IMR-90 (cell line): ENCODE data around the gene GRM4. TPM values are rescaled to one million over a fixed set of nuclear protein-coding genes. Genes with fewer than 3 reads are reported as not detected.

Experiments
- ATAC-seq: fragments of 200-7000 bp; cut with Tn5 transposase; 2 replicates; pipeline ENCODE4 v1.9.1; 2020; ENCODE audit warnings: low read depth, mild to moderate bottlenecking, moderate library complexity
- BruUV-seq: library from RNA; stranded (reverse); fragments of 400-500 nt; replicated peaks from 2 replicates; lab custom pipeline; 2021; lab: Mats Ljungman, UMichigan
- CTCF ChIA-PET: fragments of 300-600 bp; formaldehyde crosslinking; extraction: SDS; loops from one replicate; lab custom pipeline; 2021; ENCODE audit warnings: antibody characterized with exemption; lab: Yijun Ruan, JAX
- POLR2A ChIA-PET: fragments of 300-600 bp; sonication (Branson Sonifier 250); formaldehyde crosslinking; loops from one replicate; lab custom pipeline; 2022; ENCODE audit warnings: antibody characterized with exemption; ENCODE audit not compliant: unreplicated experiment; lab: Charles Lee
- DNase-seq: peaks from one replicate; pipeline ENCODE4 v3.0.0; 2013
- H2AFZ ChIP-seq: replicated peaks from 2 replicates; pipeline ENCODE3; 2013; ENCODE audit warnings: low read length, mild to moderate bottlenecking; ENCODE audit not compliant: poor library complexity
- H2AK5ac ChIP-seq: 2 replicates; pipeline ENCODE4 v1.6.1; 2013; ENCODE audit warnings: low read depth, low read length, inconsistent platforms
- H2AK9ac ChIP-seq: replicated peaks from 2 replicates; pipeline ENCODE3; 2013; ENCODE audit warnings: mild to moderate bottlenecking, low read depth, low read length, moderate library complexity; ENCODE audit not compliant: poor library complexity
- H2BK120ac ChIP-seq: 2 replicates; pipeline ENCODE4 v1.6.1; 2013; ENCODE audit warnings: low read depth, low read length, inconsistent platforms
- H2BK15ac ChIP-seq: 3 replicates; pipeline ENCODE4 v1.6.1; 2013; ENCODE audit warnings: low read depth, low read length, inconsistent platforms
- H2BK20ac ChIP-seq: 2 replicates; pipeline ENCODE4 v1.6.1; 2013; ENCODE audit warnings: low read depth, mild to moderate bottlenecking, inconsistent platforms, low read length, moderate library complexity
- H2BK5ac ChIP-seq: 2 replicates; pipeline ENCODE4 v1.6.1; 2013; ENCODE audit warnings: mild to moderate bottlenecking, low read depth, low read length, inconsistent platforms; ENCODE audit not compliant: poor library complexity, severe bottlenecking
- H3K14ac ChIP-seq: replicated peaks from 2 replicates; pipeline ENCODE4 v1.6.1; 2013; ENCODE audit warnings: low read depth, low read length, inconsistent platforms
- H3K18ac ChIP-seq: 2 replicates; pipeline ENCODE4 v1.6.1; 2013; ENCODE audit warnings: low read depth, low read length, control low read depth
- H3K23ac ChIP-seq: 2 replicates; pipeline ENCODE4 v1.6.1; 2013; ENCODE audit warnings: low read depth, low read length, inconsistent platforms
- H3K27ac ChIP-seq: 2 replicates; pipeline ENCODE4 v1.5.1; 2013; ENCODE audit warnings: mild to moderate bottlenecking, control low read depth, low read length; ENCODE audit not compliant: insufficient read depth
- H3K27me3 ChIP-seq: 2 replicates; pipeline ENCODE4 v1.6.1; 2013; ENCODE audit warnings: low read length; ENCODE audit not compliant: control insufficient read depth, insufficient read depth
- H3K36me3 ChIP-seq: 2 replicates; pipeline ENCODE4 v1.6.1; 2013; ENCODE audit warnings: low read length, mixed read lengths; ENCODE audit not compliant: control insufficient read depth, insufficient read depth
- H3K4ac ChIP-seq: 2 replicates; pipeline ENCODE4 v1.6.1; 2013; ENCODE audit warnings: low read depth, low read length, inconsistent platforms
- H3K4me1 ChIP-seq: 2 replicates; pipeline ENCODE4 v1.6.1; 2013; ENCODE audit warnings: low read length, mixed read lengths; ENCODE audit not compliant: control insufficient read depth, insufficient read depth
- H3K4me2 ChIP-seq: 2 replicates; pipeline ENCODE4 v1.6.1; 2013; ENCODE audit warnings: low read depth, mild to moderate bottlenecking, control low read depth, low read length, moderate library complexity
- H3K4me3 ChIP-seq: 2 replicates; pipeline ENCODE4 v1.5.1; 2013; ENCODE audit warnings: low read depth, mild to moderate bottlenecking, control low read depth, low read length, moderate library complexity; ENCODE audit not compliant: insufficient read depth
- H3K56ac ChIP-seq: 2 replicates; pipeline ENCODE4 v1.6.1; 2013; ENCODE audit warnings: low read length, inconsistent platforms; ENCODE audit not compliant: insufficient read depth; ENCODE audit errors: extremely low read depth
- H3K79me1 ChIP-seq, 2 experiments: 2 replicates each; pipeline ENCODE4 v1.6.1; 2013; ENCODE audit warnings: low read length in 2 of 2, inconsistent platforms in 1 of 2, low read depth in 1 of 2
- H3K9ac ChIP-seq: 2 replicates; pipeline ENCODE4 v1.6.1; 2013; ENCODE audit warnings: low read depth, low read length, control low read depth
- H3K9me1 ChIP-seq: 2 replicates; pipeline ENCODE4 v1.6.1; 2013; ENCODE audit warnings: low read length, inconsistent platforms; ENCODE audit not compliant: insufficient read depth
- H3K9me3 ChIP-seq: 2 replicates; pipeline ENCODE4 v1.6.1; 2013; ENCODE audit warnings: low read length; ENCODE audit not compliant: control insufficient read depth, insufficient read depth
- H4K20me1 ChIP-seq: 2 replicates; pipeline ENCODE4 v1.6.1; 2013; ENCODE audit warnings: low read length, inconsistent platforms; ENCODE audit not compliant: insufficient read depth
- H4K5ac ChIP-seq: 2 replicates; pipeline ENCODE4 v1.6.1; 2013; ENCODE audit warnings: mild to moderate bottlenecking, low read depth, low read length, control low read depth
- H4K8ac ChIP-seq, 2 experiments: 2 replicates each; pipeline ENCODE4 v1.6.1; 2013; ENCODE audit warnings: low read depth in 2 of 2, low read length in 2 of 2, control low read depth in 1 of 2, inconsistent platforms in 1 of 2
- H4K91ac ChIP-seq: 2 replicates; pipeline ENCODE4 v1.6.1; 2013; ENCODE audit warnings: low read depth, low read length, inconsistent platforms; ENCODE audit not compliant: insufficient read depth
- BHLHE40 ChIP-seq: fragments of 150-350 bp; IDR thresholded peaks from 2 replicates; pipeline ENCODE4 v1.6.1; 2016; ENCODE audit warnings: mild to moderate bottlenecking, low read depth, low read length
- CEBPB ChIP-seq: IDR thresholded peaks from 2 replicates; pipeline ENCODE4 v1.6.1; 2012; ENCODE audit warnings: low read depth, low read length, improper control_type of control experiment
- CHD1 ChIP-seq: IDR thresholded peaks from 2 replicates; pipeline ENCODE4 v1.6.1; 2012; ENCODE audit warnings: low read depth, low read length, improper control_type of control experiment
- FOS ChIP-seq: fragments of 150-350 bp; IDR thresholded peaks from 2 replicates; pipeline ENCODE4 v1.6.1; 2016; ENCODE audit warnings: low read depth, low read length
- MAFK ChIP-seq: IDR thresholded peaks from 2 replicates; pipeline ENCODE4 v1.6.1; 2012; ENCODE audit warnings: low read depth, low read length, improper control_type of control experiment
- MAZ ChIP-seq: IDR thresholded peaks from 2 replicates; pipeline ENCODE4 v1.6.1; 2012; ENCODE audit warnings: low read depth, mild to moderate bottlenecking, low read length, improper control_type of control experiment, moderate library complexity, borderline replicate concordance
- MXI1 ChIP-seq: IDR thresholded peaks from 2 replicates; pipeline ENCODE4 v1.6.1; 2012; ENCODE audit warnings: low read depth, mild to moderate bottlenecking, low read length, moderate library complexity, borderline replicate concordance
- NFE2L2 ChIP-seq: fragments of 150-350 bp; IDR thresholded peaks from 2 replicates; pipeline ENCODE4 v1.6.1; 2016; ENCODE audit warnings: low read depth, mild to moderate bottlenecking, low read length
- POLR2A ChIP-seq: IDR thresholded peaks from 2 replicates; pipeline ENCODE4 v1.6.1; 2012; ENCODE audit warnings: mild to moderate bottlenecking, low read depth, low read length
- RAD21 ChIP-seq: IDR thresholded peaks from 2 replicates; pipeline ENCODE4 v1.6.1; 2012; ENCODE audit warnings: low read length, improper control_type of control experiment
- RCOR1 ChIP-seq: IDR thresholded peaks from 2 replicates; pipeline ENCODE4 v1.6.1; 2012; ENCODE audit warnings: mild to moderate bottlenecking, low read length, improper control_type of control experiment; ENCODE audit not compliant: insufficient replicate concordance
- RFX5 ChIP-seq: IDR thresholded peaks from 2 replicates; pipeline ENCODE4 v1.8.0; 2012; ENCODE audit warnings: low read depth, mild to moderate bottlenecking, low read length, moderate library complexity
- SMC3 ChIP-seq: fragments of 150-350 bp; IDR thresholded peaks from 2 replicates; pipeline ENCODE4 v1.6.1; 2016; ENCODE audit warnings: low read depth, mild to moderate bottlenecking, antibody characterized with exemption, low read length, moderate library complexity
- USF2 ChIP-seq: fragments of 150-350 bp; IDR thresholded peaks from 2 replicates; pipeline ENCODE4 v1.6.1; 2017; ENCODE audit warnings: mild to moderate bottlenecking, antibody characterized with exemption, low read length, low read depth
- WGBS, 2 experiments: methylation state at CpG; one replicate each; pipeline versions ENCODE4 v1.1.5 to v1.1.7; 2013; ENCODE audit warnings: missing lambda C conversion rate in 2 of 2; ENCODE audit not compliant: insufficient read length in 1 of 2; ENCODE audit errors: extremely low coverage in 2 of 2; 5-methylcytosine and 5-hydroxymethylcytosine counted together
- dilution Hi-C: fragments of 300-500 bp; cut with HindIII; formaldehyde crosslinking; loops from one replicate; pipeline ENCODE4 v1.14.3; 2018; ENCODE audit warnings: low sequenced_read_pairs; ENCODE audit not compliant: unreplicated experiment
- in situ Hi-C: fragments of 300-500 bp; cut with MboI; formaldehyde crosslinking; loops from 3 replicates; pipeline ENCODE4 v1.14.3; 2019; ENCODE audit warnings: low sequenced_read_pairs, inconsistent platforms, mixed read lengths
- intact Hi-C: fragments of 100-400 bp; cut with micrococcal nuclease; formaldehyde crosslinking; loops from 2 replicates; pipeline ENCODE4 v1.10.0; 2022
- polyA plus RNA-seq, 3 experiments: library from polyadenylated mRNA; depleted of rRNA; stranded (reverse); fragments of >200 nt; gene quantifications; 2 replicates each; pipeline ENCODE4 v1.2.3, GENCODE V29; 2012; ENCODE audit warnings: low replicate concordance in 1 of 3
- total RNA-seq: library from RNA; depleted of rRNA; stranded (reverse); fragments of >200 nt; gene quantifications from 2 replicates; pipeline ENCODE4 v1.2.3, GENCODE V29; 2012
- TF ChIP-seq, protein P1 (sequence below): fragments of 150-350 bp; IDR thresholded peaks from 2 replicates; pipeline ENCODE4 v1.6.1; 2016; ENCODE audit warnings: low read depth, mild to moderate bottlenecking, low read length, moderate library complexity, borderline replicate concordance
- TF ChIP-seq, protein P2 (sequence below): conservative IDR thresholded peaks from 2 replicates; pipeline ENCODE4 v1.5.1; 2012; ENCODE audit warnings: mild to moderate bottlenecking, low read depth, low read length, improper control_type of control experiment

Gene GRM4
- total and polyA plus RNA-seq, 2 of the 4 experiments (the other 2 are of a cell fraction), result 0.02 TPM; not detected in 1

GRCh38 chr6:34017106-34017805 lies 128.6 kb downstream of the GRM4 start:
- Histone ChIP-seq H2AK5ac (no peak overlapping the region), H3K27me3 (peaks cover 22% of the 10 kb centered on the region), H2BK15ac (no peak overlapping the region), H2BK20ac (no peak overlapping the region), H4K5ac (no peak overlapping the region), H3K23ac (no peak overlapping the region), H2AFZ (no peak overlapping the region), H3K4me1 (no peaks in the 10 kb centered on the region), H2AK9ac (no peak overlapping the region), H3K56ac (no peak overlapping the region), H3K4me3 (no peak overlapping the region), H3K14ac (no peak overlapping the region), H4K8ac (no peak overlapping the region), H3K4me2 (no peak overlapping the region), H4K20me1 (no peaks in the 10 kb centered on the region), H3K27ac (no peak overlapping the region), H4K91ac (no peak overlapping the region), H3K9me1 (no peaks in the 10 kb centered on the region), H3K36me3 (no peaks in the 10 kb centered on the region), H2BK5ac (no peak overlapping the region), H3K18ac (no peak overlapping the region), H3K79me1 (no peaks in the 10 kb centered on the region), H3K4ac (no peak overlapping the region), H2BK120ac (no peak overlapping the region), H3K9me3 (no peaks in the 10 kb centered on the region), H3K9ac (no peak overlapping the region)
- intact Hi-C loops (no loop called here), in situ Hi-C loops (no loop called here), dilution Hi-C loops (no loop called here)
- BruUV-seq, result no TSS peak
- no peak for DNase-seq
- ChIA-PET CTCF (interaction anchor here (0.7 kb wide), 1 partner anchor 10 kb away, joined by 3 read pairs; no protein-coding TSS in a partner anchor), POLR2A (no interaction called here)
- 77% methylated on average over 14 of the region's 54 CpGs; no CpG with 5 or more reads in 1 of the 2 experiments for WGBS, 2 experiments
- no peak for TF ChIP-seq POLR2A
- TF ChIP-seq RCOR1, result no peak
- no peak for TF ChIP-seq RAD21
- no peak for TF ChIP-seq MAZ
- no peak for TF ChIP-seq MAFK
- TF ChIP-seq RFX5, result no peak
- no peak for TF ChIP-seq MXI1
- TF ChIP-seq SMC3, result no peak
- no peak for TF ChIP-seq FOS
- TF ChIP-seq NFE2L2, result no peak
- no peak for TF ChIP-seq CEBPB
- TF ChIP-seq, protein P1, sequence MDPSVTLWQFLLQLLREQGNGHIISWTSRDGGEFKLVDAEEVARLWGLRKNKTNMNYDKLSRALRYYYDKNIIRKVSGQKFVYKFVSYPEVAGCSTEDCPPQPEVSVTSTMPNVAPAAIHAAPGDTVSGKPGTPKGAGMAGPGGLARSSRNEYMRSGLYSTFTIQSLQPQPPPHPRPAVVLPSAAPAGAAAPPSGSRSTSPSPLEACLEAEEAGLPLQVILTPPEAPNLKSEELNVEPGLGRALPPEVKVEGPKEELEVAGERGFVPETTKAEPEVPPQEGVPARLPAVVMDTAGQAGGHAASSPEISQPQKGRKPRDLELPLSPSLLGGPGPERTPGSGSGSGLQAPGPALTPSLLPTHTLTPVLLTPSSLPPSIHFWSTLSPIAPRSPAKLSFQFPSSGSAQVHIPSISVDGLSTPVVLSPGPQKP, result no peak
- TF ChIP-seq USF2, result no peak
- TF ChIP-seq, protein P2, sequence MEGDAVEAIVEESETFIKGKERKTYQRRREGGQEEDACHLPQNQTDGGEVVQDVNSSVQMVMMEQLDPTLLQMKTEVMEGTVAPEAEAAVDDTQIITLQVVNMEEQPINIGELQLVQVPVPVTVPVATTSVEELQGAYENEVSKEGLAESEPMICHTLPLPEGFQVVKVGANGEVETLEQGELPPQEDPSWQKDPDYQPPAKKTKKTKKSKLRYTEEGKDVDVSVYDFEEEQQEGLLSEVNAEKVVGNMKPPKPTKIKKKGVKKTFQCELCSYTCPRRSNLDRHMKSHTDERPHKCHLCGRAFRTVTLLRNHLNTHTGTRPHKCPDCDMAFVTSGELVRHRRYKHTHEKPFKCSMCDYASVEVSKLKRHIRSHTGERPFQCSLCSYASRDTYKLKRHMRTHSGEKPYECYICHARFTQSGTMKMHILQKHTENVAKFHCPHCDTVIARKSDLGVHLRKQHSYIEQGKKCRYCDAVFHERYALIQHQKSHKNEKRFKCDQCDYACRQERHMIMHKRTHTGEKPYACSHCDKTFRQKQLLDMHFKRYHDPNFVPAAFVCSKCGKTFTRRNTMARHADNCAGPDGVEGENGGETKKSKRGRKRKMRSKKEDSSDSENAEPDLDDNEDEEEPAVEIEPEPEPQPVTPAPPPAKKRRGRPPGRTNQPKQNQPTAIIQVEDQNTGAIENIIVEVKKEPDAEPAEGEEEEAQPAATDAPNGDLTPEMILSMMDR, result no peak
- TF ChIP-seq CHD1, result no peak
- TF ChIP-seq BHLHE40, result no peak
- no peak for ATAC-seq
